ENCODE measurements around the gene ELL2.

DNA sequence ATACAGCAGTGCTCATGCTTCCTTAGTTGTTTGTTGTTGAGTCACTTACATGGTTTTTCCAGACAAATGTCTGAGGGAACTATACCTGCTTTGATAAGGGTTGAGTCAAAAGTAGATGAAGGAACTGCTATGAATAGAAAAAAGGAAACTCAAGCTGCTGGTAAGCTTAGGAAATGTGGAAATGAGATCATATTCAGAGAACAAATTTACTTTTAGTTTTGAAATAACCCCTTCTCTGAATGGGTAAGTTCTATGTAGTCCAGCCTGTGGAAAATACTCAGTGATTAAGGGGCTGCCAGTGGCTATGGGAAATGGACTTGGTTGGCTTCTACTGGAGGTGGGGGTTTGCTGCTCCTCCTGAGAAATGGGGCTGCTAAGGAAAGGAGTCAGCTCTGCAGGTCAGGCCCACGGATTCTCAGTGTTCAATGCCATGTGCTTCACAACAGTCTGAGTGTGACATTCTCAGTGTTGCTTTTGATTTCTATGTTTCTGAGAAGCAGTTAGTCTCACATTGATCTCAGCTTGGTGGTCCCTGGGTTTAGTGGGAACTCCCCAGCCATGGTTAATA, 91.5 kb downstream of the ELL2 start:
- TF ChIP-seq POLR2A (IDR thresholded peaks at IDR 0.05; ENCODE audit: extremely low read depth, insufficient read length) = no peak
- TF ChIP-seq, protein P1, sequence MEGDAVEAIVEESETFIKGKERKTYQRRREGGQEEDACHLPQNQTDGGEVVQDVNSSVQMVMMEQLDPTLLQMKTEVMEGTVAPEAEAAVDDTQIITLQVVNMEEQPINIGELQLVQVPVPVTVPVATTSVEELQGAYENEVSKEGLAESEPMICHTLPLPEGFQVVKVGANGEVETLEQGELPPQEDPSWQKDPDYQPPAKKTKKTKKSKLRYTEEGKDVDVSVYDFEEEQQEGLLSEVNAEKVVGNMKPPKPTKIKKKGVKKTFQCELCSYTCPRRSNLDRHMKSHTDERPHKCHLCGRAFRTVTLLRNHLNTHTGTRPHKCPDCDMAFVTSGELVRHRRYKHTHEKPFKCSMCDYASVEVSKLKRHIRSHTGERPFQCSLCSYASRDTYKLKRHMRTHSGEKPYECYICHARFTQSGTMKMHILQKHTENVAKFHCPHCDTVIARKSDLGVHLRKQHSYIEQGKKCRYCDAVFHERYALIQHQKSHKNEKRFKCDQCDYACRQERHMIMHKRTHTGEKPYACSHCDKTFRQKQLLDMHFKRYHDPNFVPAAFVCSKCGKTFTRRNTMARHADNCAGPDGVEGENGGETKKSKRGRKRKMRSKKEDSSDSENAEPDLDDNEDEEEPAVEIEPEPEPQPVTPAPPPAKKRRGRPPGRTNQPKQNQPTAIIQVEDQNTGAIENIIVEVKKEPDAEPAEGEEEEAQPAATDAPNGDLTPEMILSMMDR (IDR thresholded peaks at IDR 0.05; ENCODE audit: low read depth, low read length) = no peak

All from NB4 (cell line).